ENCODE data around the gene CLEC2D.
"Not testable (repeated sequence)": the region's sequence is repeated elsewhere in the genome, so short reads cannot be mapped to it uniquely, and the experiment has no call there.

The CLEC2D gene

GRCh38 chr12:9701380-9702154, 32.1 kb downstream of the CLEC2D start:
- DNase-seq, result no peak

- DNase-seq, result no peak
Observed at GRCh38 chr12:9702255-9702654, 32.7 kb downstream of the CLEC2D start.

GRCh38 chr12:9704561-9704960, 35.0 kb downstream of the CLEC2D start:
- not testable (repeated sequence) for DNase-seq

GRCh38 chr12:9706086-9706685, 36.7 kb downstream of the CLEC2D start:
- no peak for DNase-seq

- no peak for DNase-seq
Observed at GRCh38 chr12:9707356-9707755, 37.8 kb downstream of the CLEC2D start.

GRCh38 chr12:9707864-9708808, 38.6 kb downstream of the CLEC2D start:
- DNase-seq, result no peak

GRCh38 chr12:9708853-9709252, 39.3 kb downstream of the CLEC2D start:
- no peak for DNase-seq

- no peak for DNase-seq
Observed at GRCh38 chr12:9710584-9711375, 41.3 kb downstream of the CLEC2D start.

GRCh38 chr12:9711664-9712063, 42.2 kb downstream of the CLEC2D start:
- no peak for DNase-seq

GRCh38 chr12:9713032-9713558, 43.6 kb downstream of the CLEC2D start:
- DNase-seq, result not testable (repeated sequence)

GRCh38 chr12:9717070-9717925, 47.8 kb downstream of the CLEC2D start:
- DNase-seq, result no peak

GRCh38 chr12:9718968-9719367, 49.5 kb downstream of the CLEC2D start:
- no peak for DNase-seq

- DNase-seq, result no peak
Observed at GRCh38 chr12:9719790-9720189, 50.3 kb downstream of the CLEC2D start.

- no peak for DNase-seq
Observed at GRCh38 chr12:9721394-9722092, 52.0 kb downstream of the CLEC2D start.

GRCh38 chr12:9724023-9724422, 54.5 kb downstream of the CLEC2D start:
- no peak for DNase-seq

GRCh38 chr12:9725213-9725870, 55.8 kb downstream of the CLEC2D start:
- no peak for DNase-seq

- no peak for DNase-seq
Observed at GRCh38 chr12:9727813-9728212, 58.3 kb downstream of the CLEC2D start.

GRCh38 chr12:9729082-9729481, 59.6 kb downstream of the CLEC2D start:
- DNase-seq, result no peak

GRCh38 chr12:9730011-9730410, 60.5 kb downstream of the CLEC2D start:
- DNase-seq, result no peak

GRCh38 chr12:9730591-9730990, 61.1 kb downstream of the CLEC2D start:
- DNase-seq, result no peak

Measured in NCI-H2171 (cell line).